Heart left ventricle (tissue), 16 donors: Measurements from ENCODE around the gene CCDC146. TPM values are rescaled to one million over a fixed set of nuclear protein-coding genes. Genes with fewer than 3 reads are reported as not detected.
"Not testable (repeated sequence)": the region's sequence is repeated elsewhere in the genome, so short reads cannot be mapped to it uniquely, and the experiment has no call there.

ENCODE experiments used
- ATAC-seq, 4 donors: fragments of 200-7000 bp; cut with Tn5 transposase; one replicate each; pipeline ENCODE4 v1.9.1; 2020 to 2022; ENCODE audit warnings: moderate library complexity in 4 of 4, mild to moderate bottlenecking in 3 of 4, moderate number of reproducible peaks in 1 of 4
- DNase-seq, 5 donors: peaks; one replicate each; pipeline ENCODE4 v3.0.0-alpha.2; 2020
- H3K27ac ChIP-seq, 12 donors: fragments of 200-600 bp; sonication (generic) in 4 of 12; one replicate each; pipeline versions ENCODE4 v1.5.0 to v1.8.0; 2016 to 2022; ENCODE audit warnings: mild to moderate bottlenecking in 2 of 12
- H3K27me3 ChIP-seq, 9 donors: fragments of 200-600 bp; sonication (generic) in 2 of 9; one replicate each; pipeline versions ENCODE4 v1.5.1 to v1.8.0; 2016 to 2022; ENCODE audit warnings: mild to moderate bottlenecking in 3 of 9
- H3K36me3 ChIP-seq, 9 donors: fragments of 200-600 bp; sonication (generic) in 2 of 9; one replicate each; pipeline versions ENCODE4 v1.5.0 to v1.8.0; 2018 to 2022; ENCODE audit warnings: mild to moderate bottlenecking in 2 of 9
- H3K4me1 ChIP-seq, 12 donors: fragments of 200-600 bp; sonication (generic) in 4 of 12; one replicate each; pipeline versions ENCODE4 v1.5.0 to v1.8.0; 2016 to 2022; ENCODE audit warnings: mild to moderate bottlenecking in 3 of 12
- H3K4me3 ChIP-seq, 12 donors: fragments of 200-600 bp; sonication (generic) in 4 of 12; one replicate each; pipeline versions ENCODE4 v1.5.0 to v1.8.0; 2017 to 2022; ENCODE audit warnings: mild to moderate bottlenecking in 9 of 12, moderate library complexity in 4 of 12
- H3K9me3 ChIP-seq, 12 donors: fragments of 200-600 bp; sonication (generic) in 4 of 12; one replicate each; pipeline versions ENCODE4 v1.5.0 to v1.8.0; 2016 to 2022; ENCODE audit warnings: mild to moderate bottlenecking in 1 of 12
- CTCF ChIP-seq, 12 donors: fragments of 200-600 bp; sonication (generic) in 4 of 12; IDR thresholded peaks; one replicate each; pipeline versions ENCODE4 v1.5.0 to v1.8.0; 2018 to 2022; ENCODE audit warnings: antibody characterized with exemption in 12 of 12, mild to moderate bottlenecking in 5 of 12
- POLR2A ChIP-seq, 2 donors: fragments of 450-650 bp; IDR thresholded peaks; one replicate each; pipeline ENCODE4 v1.6.1; 2017; ENCODE audit warnings: antibody characterized with exemption in 2 of 2, mild to moderate bottlenecking in 2 of 2, moderate library complexity in 2 of 2
- WGBS, 4 donors: extraction: QIAGEN DNeasy Blood & Tissue Kit in 2 of 4; methylation state at CpG; one replicate each; pipeline versions ENCODE4 v1.1.5 to v1.1.7; 2013 to 2018; 5-methylcytosine and 5-hydroxymethylcytosine counted together
- intact Hi-C, 10 donors: fragments of 100-400 bp; cut with DNase I; formaldehyde crosslinking; loops; one replicate each; pipeline versions ENCODE4 v1.11.1 to v1.14.2; 2022
- polyA plus RNA-seq, 2 donors: library from polyadenylated mRNA; stranded (reverse); fragments of 200-250 nt; gene quantifications; one replicate each; pipeline ENCODE4 v1.2.3, GENCODE V29; 2013
- total RNA-seq, 9 donors: library from RNA; depleted of rRNA in 2 of 9; stranded (reverse); fragments of >200 nt in 2 of 9; fragmentation: NEBNext Ultra II Directional in 3 of 9; extraction: Animal tissue kit (Norgen Biotek cat#: 25700) in 3 of 9; gene quantifications; one replicate each; pipeline versions ENCODE4 v1.1.0 to v1.2.4, GENCODE V29; 2016 to 2023
- donor health status: ischemic (EF 13 %, LVEDD 7.1; RV severe dilation, severe dysfunction).
- donor health status: healthy with polysubstance abuse.
- donor health status: DM: no; HTN: yes; CAD: no.
- donor health status: DM: no; HTN: no; CAD: no.
- donor health status: ischemic (EF 25% LVEDD 6.9; RV normal size, moderate dysfunction).
- donor health status: ischemic (EF 25% LVEDD 5.7; RV mildly dilated, moderate dysfunction).
- donor health status: healthy.
- donor health status: DM: yes; HTN: yes; CAD: no.
- donor health status: ischemic (EF 35%, LVEDD 5.7; RV mildly dilated, moderate dysfunction).
- donor health status: nonischemic (EF 11% LVEDD 7.7; RV severe dilation, severe dysfunction).
- donor health status: DM: yes; HTN: yes; CAD: no.
- donor health status: PGD.
- donor health status: ischemic (EF 29% LVEDD 5.4; RV normal size, mild dysfunction).
- donor health status: nonischemic (EF 23%, LVEDD 6.1; RV moderate dilation, normal function).

The CCDC146 gene
- total and polyA plus RNA-seq, 11 donors: 2.1 to 13.3 (median 6.6) TPM

- intact Hi-C loops: no loop called here
- Histone ChIP-seq H3K27me3 (no peaks in the 10 kb centered on the region), H3K4me3 (no peak overlapping the region), H3K27ac (no peak overlapping the region), H3K9me3 (peaks cover 0 to 19% (median 11%) of the 10 kb centered on the region in 12 donors), H3K4me1 (peaks cover 0 to 5% (median 0%) of the 10 kb centered on the region in 12 donors), H3K36me3 (peaks cover 0 to 5% (median 0%) of the 10 kb centered on the region in 9 donors)
- TF ChIP-seq POLR2A (IDR thresholded peaks at IDR 0.05) (no peak), CTCF (IDR thresholded peaks at IDR 0.05) (no peak)
- DNase-seq (no peak), ATAC-seq (peak in 1 of 4 donors; percentile 42)
Observed at GRCh38 chr7:77208416-77208815, 86.0 kb downstream of the CCDC146 start.

GRCh38 chr7:77209479-77210139, 87.2 kb downstream of the CCDC146 start:
- intact Hi-C loops: no loop called here
- peaks cover 0 to 5% (median 0%) of the 10 kb centered on the region in 12 donors for H3K4me1 ChIP-seq
- DNase-seq: no peak
- H3K27me3 ChIP-seq: no peaks in the 10 kb centered on the region
- ATAC-seq: no peak
- H3K36me3 ChIP-seq: peaks cover 0 to 5% (median 0%) of the 10 kb centered on the region in 9 donors
- no peak overlapping the region for H3K4me3 ChIP-seq
- no peak overlapping the region for H3K27ac ChIP-seq
- TF ChIP-seq POLR2A (IDR thresholded peaks at IDR 0.05) (no peak), CTCF (IDR thresholded peaks at IDR 0.05) (no peak)
- peaks cover 0 to 21% (median 11%) of the 10 kb centered on the region in 12 donors for H3K9me3 ChIP-seq
- WGBS, 4 donors: 96 to 100% (median 96%) methylated on average over 6 of the region's 6 CpGs

- Histone ChIP-seq H3K27ac (peak overlapping the region in 2 of 12 donors; percentile 3 to 5), H3K27me3 (no peaks in the 10 kb centered on the region), H3K36me3 (no peaks in the 10 kb centered on the region), H3K4me3 (no peak overlapping the region), H3K4me1 (peaks cover 0 to 11% (median 0%) of the 10 kb centered on the region in 12 donors), H3K9me3 (peaks cover 0 to 15% (median 2%) of the 10 kb centered on the region in 12 donors)
- intact Hi-C loops: no loop called here
- DNase-seq (no peak), ATAC-seq (no peak)
- 91 to 94% (median 94%) methylated on average over 3 of the region's 3 CpGs for WGBS, 4 donors
- TF ChIP-seq POLR2A (IDR thresholded peaks at IDR 0.05): no peak
- no peak for TF ChIP-seq CTCF (IDR thresholded peaks at IDR 0.05)
Observed at GRCh38 chr7:77216181-77216845, 93.9 kb downstream of the CCDC146 start.

GRCh38 chr7:77217474-77218185, 95.2 kb downstream of the CCDC146 start:
- no peak for TF ChIP-seq POLR2A (IDR thresholded peaks at IDR 0.05)
- no peak for TF ChIP-seq CTCF (IDR thresholded peaks at IDR 0.05)
- no peak for DNase-seq
- Histone ChIP-seq H3K4me1 (peaks cover 0 to 22% (median 0%) of the 10 kb centered on the region in 12 donors), H3K4me3 (no peak overlapping the region), H3K27me3 (no peaks in the 10 kb centered on the region), H3K27ac (no peak overlapping the region), H3K9me3 (peaks cover 0 to 15% (median 2%) of the 10 kb centered on the region in 12 donors), H3K36me3 (no peaks in the 10 kb centered on the region)
- no peak for ATAC-seq
- intact Hi-C loops: no loop called here
- WGBS, 4 donors: 96 to 100% (median 98%) methylated on average over 2 of the region's 2 CpGs

GRCh38 chr7:77219701-77220331, 97.4 kb downstream of the CCDC146 start:
- H3K27ac ChIP-seq, H3K36me3 ChIP-seq, H3K9me3 ChIP-seq, DNase-seq, H3K27me3 ChIP-seq, H3K4me3 ChIP-seq, intact Hi-C loops, ATAC-seq: not testable (repeated sequence)
- H3K4me1 ChIP-seq: peaks cover 0 to 39% (median 0%) of the 10 kb centered on the region in 12 donors
- WGBS, 4 donors: 87 to 96% (median 91%) methylated on average over 10 of the region's 10 CpGs
